Ishikawa (cell line): ENCODE data around the gene ITGA11.

Source experiments
- CEBPB ChIP-seq: IDR thresholded peaks from 2 replicates; pipeline ENCODE4 v1.6.1; 2012
- CREB1 ChIP-seq: IDR thresholded peaks from 2 replicates; pipeline ENCODE4 v1.6.1; 2012; ENCODE audit warnings: low read depth
- EGR1 ChIP-seq: IDR thresholded peaks from 2 replicates; pipeline ENCODE4 v1.6.1; 2012
- EP300 ChIP-seq: IDR thresholded peaks from 2 replicates; pipeline ENCODE4 v1.6.1; 2012; ENCODE audit warnings: borderline replicate concordance
- FOXM1 ChIP-seq: IDR thresholded peaks from 2 replicates; pipeline ENCODE4 v1.6.1; 2012; ENCODE audit warnings: low read depth, borderline replicate concordance
- MAX ChIP-seq: IDR thresholded peaks from 2 replicates; pipeline ENCODE4 v1.6.1; 2012
- NFIC ChIP-seq: IDR thresholded peaks from 2 replicates; pipeline ENCODE4 v1.6.1; 2012
- RAD21 ChIP-seq: IDR thresholded peaks from 2 replicates; pipeline ENCODE4 v1.6.1; 2012; ENCODE audit warnings: low read depth
- REST ChIP-seq: IDR thresholded peaks from 2 replicates; pipeline ENCODE4 v1.6.1; 2012; ENCODE audit warnings: low read depth, mild to moderate bottlenecking
- TAF1 ChIP-seq: IDR thresholded peaks from 2 replicates; pipeline ENCODE4 v1.6.1; 2012; ENCODE audit warnings: low read depth, mild to moderate bottlenecking
- TCF12 ChIP-seq: IDR thresholded peaks from 2 replicates; pipeline ENCODE4 v1.6.1; 2012; ENCODE audit warnings: low read depth
- TEAD4 ChIP-seq: IDR thresholded peaks from 2 replicates; pipeline ENCODE4 v1.6.1; 2012
- YY1 ChIP-seq: IDR thresholded peaks from 2 replicates; pipeline ENCODE4 v1.6.1; 2012; ENCODE audit warnings: low read depth
- ZBTB7A ChIP-seq: IDR thresholded peaks from 2 replicates; pipeline ENCODE4 v1.6.1; 2012; ENCODE audit warnings: low read depth
- TF ChIP-seq, protein P1 (sequence below): IDR thresholded peaks from 2 replicates; pipeline ENCODE4 v1.6.1; 2012

The ITGA11 gene

GRCh38 chr15:68420186-68420684, 11.7 kb downstream of the ITGA11 start:
- TF ChIP-seq YY1 (no peak), TEAD4 (no peak), ZBTB7A (no peak), CEBPB (no peak), TCF12 (no peak)

DNA sequence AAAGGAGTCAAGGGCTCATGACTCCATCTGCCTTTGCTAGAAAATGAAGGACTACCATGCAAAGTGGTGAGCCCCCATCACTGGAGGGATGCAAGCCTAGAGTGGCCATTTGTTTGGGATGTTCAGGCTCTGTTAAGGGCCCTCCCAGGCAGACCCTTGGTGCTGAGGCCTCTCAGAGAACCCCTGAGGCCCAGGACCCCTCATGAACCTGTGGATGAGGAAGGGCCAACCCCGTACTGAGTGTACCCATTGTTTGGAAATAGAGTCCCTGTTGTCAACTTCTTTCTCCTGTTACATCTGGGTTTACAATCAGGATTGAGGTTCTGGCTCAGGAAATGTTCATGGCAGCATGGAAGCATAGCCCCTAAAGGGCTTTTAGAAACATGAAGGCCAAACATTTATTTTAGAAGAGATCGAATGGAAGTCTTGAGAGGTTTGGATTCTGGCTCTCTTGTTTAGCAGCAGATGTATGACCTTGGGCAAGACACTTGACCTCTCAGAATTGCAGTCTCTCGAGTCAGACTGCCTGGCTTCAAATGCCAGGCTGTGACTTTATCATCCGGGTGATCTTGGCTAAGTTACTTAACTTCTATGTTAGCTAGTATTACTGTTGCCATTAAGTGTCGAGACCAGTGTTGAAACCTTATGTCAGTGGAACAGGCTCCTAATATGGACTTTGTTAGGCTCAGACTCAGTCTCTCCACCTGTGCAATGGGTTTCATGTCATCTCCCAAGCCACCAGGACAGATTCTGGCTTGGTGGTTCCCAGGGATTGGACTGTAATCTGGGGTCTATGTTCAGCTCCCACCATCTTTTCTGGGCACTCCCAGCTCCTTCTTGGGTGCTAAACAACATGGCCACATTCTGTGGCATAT, 12.4 kb downstream of the ITGA11 start:
- no peak for TF ChIP-seq CREB1
- TF ChIP-seq TAF1, result no peak
- no peak for TF ChIP-seq TEAD4
- no peak for TF ChIP-seq ZBTB7A

- TF ChIP-seq, protein P1, sequence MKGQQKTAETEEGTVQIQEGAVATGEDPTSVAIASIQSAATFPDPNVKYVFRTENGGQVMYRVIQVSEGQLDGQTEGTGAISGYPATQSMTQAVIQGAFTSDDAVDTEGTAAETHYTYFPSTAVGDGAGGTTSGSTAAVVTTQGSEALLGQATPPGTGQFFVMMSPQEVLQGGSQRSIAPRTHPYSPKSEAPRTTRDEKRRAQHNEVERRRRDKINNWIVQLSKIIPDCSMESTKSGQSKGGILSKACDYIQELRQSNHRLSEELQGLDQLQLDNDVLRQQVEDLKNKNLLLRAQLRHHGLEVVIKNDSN, result no peak
- TF ChIP-seq ZBTB7A (no peak), CREB1 (no peak), EGR1 (no peak), TCF12 (no peak), NFIC (no peak), YY1 (no peak), FOXM1 (no peak), CEBPB (no peak), TEAD4 (no peak), TAF1 (no peak), RAD21 (no peak), EP300 (no peak), REST (no peak), MAX (no peak)
Measured at GRCh38 chr15:68418611-68419161, 13.3 kb downstream of the ITGA11 start.

GRCh38 chr15:68417897-68418296, 14.1 kb downstream of the ITGA11 start:
- TF ChIP-seq TEAD4, result no peak
- TF ChIP-seq MAX, result no peak
- no peak for TF ChIP-seq CREB1
- no peak for TF ChIP-seq RAD21
- no peak for TF ChIP-seq NFIC
- TF ChIP-seq CEBPB, result no peak
- TF ChIP-seq FOXM1, result no peak
- TF ChIP-seq, protein P1, result no peak
- TF ChIP-seq EGR1, result no peak
- TF ChIP-seq TCF12, result no peak
- no peak for TF ChIP-seq REST
- no peak for TF ChIP-seq EP300
- no peak for TF ChIP-seq YY1
- TF ChIP-seq ZBTB7A, result no peak
- no peak for TF ChIP-seq TAF1

GRCh38 chr15:68417051-68417450, 14.9 kb downstream of the ITGA11 start:
- TF ChIP-seq CEBPB (no peak), TAF1 (no peak), TCF12 (no peak), CREB1 (no peak), FOXM1 (no peak), EGR1 (no peak), ZBTB7A (no peak)

- TF ChIP-seq TCF12, result no peak
- TF ChIP-seq FOXM1, result no peak
- TF ChIP-seq MAX, result no peak
- TF ChIP-seq, protein P1, result no peak
- TF ChIP-seq TAF1, result no peak
- TF ChIP-seq EP300, result no peak
- TF ChIP-seq CREB1, result no peak
- TF ChIP-seq ZBTB7A, result no peak
- TF ChIP-seq EGR1, result no peak
- TF ChIP-seq RAD21, result no peak
Measured at GRCh38 chr15:68416158-68416535, 15.8 kb downstream of the ITGA11 start.
